ENCODE results near the gene LPIN3. TPM values are rescaled to one million over a fixed set of nuclear protein-coding genes. Genes with fewer than 3 reads are reported as not detected.

Gene LPIN3
- total RNA-seq, 1 experiment from 2014 or later = 3.8 TPM

- Mint-ChIP-seq H3K4me1 (peaks cover 18 to 25% of the 10 kb centered on the region in 2 experiments), H3K4me3 (no peak overlapping the region), H3K9me3 (no peaks in the 10 kb centered on the region), H3K27ac (no peak overlapping the region), H3K27me3 (ENCODE audit: low read depth) (no peaks in the 10 kb centered on the region; the same call in 1 of the 2 replicates), H3K36me3 (ENCODE audit: insufficient read depth in 1 of 3, low read depth in 3 of 3) (no peaks in the 10 kb centered on the region)
- H2AFZ ChIP-seq (ENCODE audit: low read length) = no peak overlapping the region
- no peak overlapping the region for H4K91ac ChIP-seq (ENCODE audit: insufficient read length, low read depth, low read length)
- no peak for TF ChIP-seq CTCF (conservative IDR thresholded peaks at IDR 0.05)
- no peak overlapping the region for H3K4me2 ChIP-seq (ENCODE audit: insufficient read depth, insufficient read length, low read length)
- no peak overlapping the region for H3K56ac ChIP-seq (ENCODE audit: insufficient read length, low read depth, low read length)
- no peak overlapping the region for H4K8ac ChIP-seq (replicated peaks; ENCODE audit: insufficient read length, low read depth, low read length)
- no peaks in the 10 kb centered on the region for H3K79me1 ChIP-seq (ENCODE audit: insufficient read depth, low read depth, low read length, poor library complexity, severe bottlenecking)
- H4K5ac ChIP-seq (ENCODE audit: insufficient read length, low read depth, low read length) = no peak overlapping the region
- no CpG with 5 or more reads among the region's 3 CpGs for WGBS (ENCODE audit: extremely low coverage, insufficient read length, low lambda C conversion rate)
- no peak overlapping the region for H2AK5ac ChIP-seq (ENCODE audit: insufficient read length, low read length)
- no peak overlapping the region for H2BK5ac ChIP-seq (ENCODE audit: insufficient read length, low read length)
- H3K79me2 ChIP-seq (ENCODE audit: insufficient read depth, low read length) = no peaks in the 10 kb centered on the region
- DNase-seq = no peak
- no peaks in the 10 kb centered on the region for H3K27me3 ChIP-seq (ENCODE audit: insufficient read depth, low read length)
- no peak overlapping the region for H3K4ac ChIP-seq (ENCODE audit: low read depth, low read length)
- H2BK20ac ChIP-seq (ENCODE audit: low read depth, low read length, poor library complexity, severe bottlenecking) = no peak overlapping the region
- no peaks in the 10 kb centered on the region for H4K20me1 ChIP-seq (ENCODE audit: control insufficient read depth, insufficient read depth, insufficient read length)
- H3K18ac ChIP-seq (ENCODE audit: insufficient read length, low read depth, low read length) = no peak overlapping the region
- peaks cover 5% of the 10 kb centered on the region; the same call in 1 of the 2 replicates for H3K4me1 ChIP-seq (ENCODE audit: insufficient read depth, low read length)
- no peak overlapping the region for H2BK12ac ChIP-seq (ENCODE audit: insufficient read length, low read depth, low read length)
- no peaks in the 10 kb centered on the region for H3K23me2 ChIP-seq (ENCODE audit: insufficient read length, low read depth, low read length, poor library complexity, severe bottlenecking)
- no peak overlapping the region for H3K23ac ChIP-seq (ENCODE audit: insufficient read length, low read depth, low read length)
- H3K9ac ChIP-seq (ENCODE audit: extremely low read depth, insufficient read length, low read length) = no peak overlapping the region
- no peak overlapping the region for H2BK15ac ChIP-seq (ENCODE audit: low read depth, low read length)
- H3K9me3 ChIP-seq (ENCODE audit: control insufficient read depth, low read depth, low read length) = no peaks in the 10 kb centered on the region
- no peak overlapping the region for H3K14ac ChIP-seq (ENCODE audit: insufficient read depth, low read length)
- no peak overlapping the region for H3T11ph ChIP-seq (ENCODE audit: low read length)
- H2BK120ac ChIP-seq (ENCODE audit: low read depth, low read length, poor library complexity, severe bottlenecking) = no peak overlapping the region
- H3K27ac ChIP-seq (ENCODE audit: insufficient read length, low read depth, low read length) = no peak overlapping the region
These were observed 40.7 kb upstream of the LPIN3 start for GRCh38 chr20:41299899-41300298.

Data from H9 (cell line).